Ovary (tissue), 10 donors: ENCODE data around the gene VPS4A. TPM values are rescaled to one million over a fixed set of nuclear protein-coding genes. Genes with fewer than 3 reads are reported as not detected.

Source experiments
- DNase-seq, 5 donors: peaks; one replicate each; pipeline ENCODE4 v3.0.0-alpha.2; 2019 to 2020
- H3K27ac ChIP-seq, 2 donors: fragments of 200-600 bp; one replicate each; pipeline versions ENCODE4 v1.5.1 to v1.8.0; 2019 to 2022
- H3K27me3 ChIP-seq: fragments of 200-600 bp; one replicate; pipeline ENCODE4 v1.8.0; 2022
- H3K36me3 ChIP-seq: fragments of 200-600 bp; sonication (generic); one replicate; pipeline ENCODE4 v1.5.1; 2019
- H3K4me1 ChIP-seq: one replicate; pipeline ENCODE4 v1.8.1; 2013; ENCODE audit warnings: mild to moderate bottlenecking, moderate library complexity; ENCODE audit not compliant: insufficient read depth
- H3K4me3 ChIP-seq: fragments of 200-600 bp; sonication (generic); one replicate; pipeline ENCODE4 v1.5.1; 2017
- H3K9me3 ChIP-seq, 2 donors: fragments of 200-600 bp in 1 of 2; sonication (generic) in 1 of 2; one replicate each; pipeline versions ENCODE4 v1.5.1 to v1.8.1; 2013 to 2019; ENCODE audit warnings: mild to moderate bottlenecking in 1 of 2, moderate library complexity in 1 of 2
- EP300 ChIP-seq: sonication (generic); formaldehyde crosslinking; IDR thresholded peaks from one replicate; pipeline ENCODE4 v1.6.1; 2017; ENCODE audit warnings: antibody characterized with exemption
- POLR2A ChIP-seq: fragments of 450-650 bp; IDR thresholded peaks from one replicate; pipeline ENCODE4 v1.6.1; 2017; ENCODE audit warnings: antibody characterized with exemption, mild to moderate bottlenecking, moderate library complexity
- WGBS, 3 donors: extraction: QIAGEN DNeasy Blood & Tissue Kit in 1 of 3; methylation state at CpG; one replicate each; pipeline versions ENCODE4 v1.1.5 to v1.1.7; 2013 to 2017; 5-methylcytosine and 5-hydroxymethylcytosine counted together
- intact Hi-C, 4 donors: fragments of 100-400 bp; cut with DNase I; formaldehyde crosslinking; loops; one replicate each; pipeline versions ENCODE4 v1.11.0 to v1.15.1; 2022 to 2023
- long read RNA-seq, 3 donors: library from polyadenylated mRNA in 2 of 3; unstranded in 2 of 3; transcript quantifications; one replicate each; pipeline ENCODE4 v2.0.0 and lab custom pipeline, GENCODE V29; 2021 to 2026
- polyA plus RNA-seq, 2 donors: library from polyadenylated mRNA; stranded (reverse); fragments of 200-250 nt in 1 of 2; fragments of 350-450 nt in 1 of 2; fragmentation: Illumina TruSeq in 1 of 2; extraction: RNeasy Lipid Tissue Mini Kit (QIAGEN cat#74804) in 1 of 2; gene quantifications; one replicate each; pipeline ENCODE4 v1.2.3, GENCODE V29; 2013 to 2014
- total RNA-seq, 7 donors: library from RNA; depleted of rRNA in 2 of 7; stranded (reverse); fragments of >200 nt in 2 of 7; fragmentation: NEBNext Ultra II Directional in 3 of 7; extraction: Animal tissue kit (Norgen Biotek cat#: 25700) in 3 of 7; gene quantifications; one replicate each; pipeline versions ENCODE4 v1.1.0 to v1.2.4, GENCODE V29; 2016 to 2023
- TF ChIP-seq, protein P1 (sequence below), 3 donors: fragments of 450-650 bp in 2 of 3; fragments of 200-600 bp in 1 of 3; IDR thresholded peaks; one replicate each; pipeline versions ENCODE4 v1.5.1 to v1.8.0; 2016 to 2022; ENCODE audit warnings: antibody characterized with exemption in 3 of 3, mild to moderate bottlenecking in 1 of 3
- donor health status: DM: no; HTN: no; CAD: no; lungs with moderate emphysema.
- donor health status: DM: no; HTN: no; CAD: no.
- donor health status: Bipolar disorder and iron deficiency.
- donor health status: DM: yes; HTN: yes; CAD: no.
- donor health status: DM: no; HTN: no; CAD: no.
- donor health status: DM: yes; HTN: yes; CAD: no.

Gene VPS4A
- total RNA-seq (10 to 100 TPM; 18.3 to 34.1 (median 29.5) TPM), polyA plus RNA-seq (10 to 100 TPM; 19.7 to 29.1 TPM)
- long read RNA-seq, donor 1, full-length matches to known transcripts = 296 of 404 reads
- long read RNA-seq, donor 1, partial matches to known transcripts = 22 of 404 reads
- long read RNA-seq, donor 1, other reads (novel, unspliced or antisense) = 86 of 404 reads
- long read RNA-seq, donor 2, full-length matches to known transcripts = 30 of 136 reads
- long read RNA-seq, donor 2, partial matches to known transcripts = 89 of 136 reads
- long read RNA-seq, donor 2, other reads (novel, unspliced or antisense) = 17 of 136 reads
- long read RNA-seq, donor 3, full-length matches to known transcripts = 144 of 209 reads
- long read RNA-seq, donor 3, partial matches to known transcripts = 12 of 209 reads
- long read RNA-seq, donor 3, other reads (novel, unspliced or antisense) = 53 of 209 reads

DNA sequence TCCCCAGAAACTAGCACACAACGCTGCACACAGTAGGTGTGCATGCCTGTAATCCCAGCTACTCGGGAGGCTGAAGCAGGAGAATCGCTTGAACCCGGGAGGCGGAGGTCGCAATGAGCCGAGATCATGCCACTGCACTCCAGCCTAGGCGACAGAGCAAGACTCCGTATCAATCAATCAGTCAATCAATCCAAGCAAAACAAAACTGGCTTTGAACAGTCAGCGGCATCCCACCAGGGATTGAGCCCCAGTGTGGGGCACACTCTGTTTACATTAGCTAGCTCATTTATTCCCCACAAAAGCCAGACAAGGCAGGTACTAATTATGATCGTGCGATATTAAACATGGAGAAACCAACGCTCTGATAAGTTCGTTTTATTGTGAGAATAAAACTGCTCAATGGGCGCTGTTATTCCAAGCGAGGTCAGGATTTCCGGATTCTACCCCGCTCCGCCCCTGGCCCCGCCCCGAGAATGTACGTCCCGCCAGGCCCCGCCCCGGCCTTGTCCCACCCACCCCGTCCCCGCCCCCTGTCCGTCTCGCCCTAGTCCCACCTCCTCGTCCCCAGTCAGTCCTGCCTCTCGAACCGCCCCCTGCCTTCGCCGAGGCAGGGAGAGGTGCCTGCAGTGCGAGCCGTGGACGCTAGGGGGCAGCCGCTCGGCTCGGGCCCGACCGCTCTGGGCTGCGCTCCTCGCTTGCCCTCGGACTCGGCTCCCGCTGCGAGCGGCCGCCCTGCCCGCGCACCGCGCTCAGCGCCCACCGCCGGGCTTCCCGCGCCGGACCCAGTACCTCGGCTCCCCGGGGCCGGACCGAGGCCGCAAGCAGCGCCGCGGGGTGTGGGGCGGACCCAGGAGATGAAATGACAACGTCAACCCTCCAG lies at the start of gene VPS4A:
VPS4A (plus strand) TSS at position 698 of the 880 bp plus-strand sequence; CDS start at position 860, 162 bp downstream.
- H3K36me3 ChIP-seq = no peaks in the 10 kb centered on the region
- TF ChIP-seq EP300 (no peak), POLR2A (peak; percentile 76)
- TF ChIP-seq, protein P1, sequence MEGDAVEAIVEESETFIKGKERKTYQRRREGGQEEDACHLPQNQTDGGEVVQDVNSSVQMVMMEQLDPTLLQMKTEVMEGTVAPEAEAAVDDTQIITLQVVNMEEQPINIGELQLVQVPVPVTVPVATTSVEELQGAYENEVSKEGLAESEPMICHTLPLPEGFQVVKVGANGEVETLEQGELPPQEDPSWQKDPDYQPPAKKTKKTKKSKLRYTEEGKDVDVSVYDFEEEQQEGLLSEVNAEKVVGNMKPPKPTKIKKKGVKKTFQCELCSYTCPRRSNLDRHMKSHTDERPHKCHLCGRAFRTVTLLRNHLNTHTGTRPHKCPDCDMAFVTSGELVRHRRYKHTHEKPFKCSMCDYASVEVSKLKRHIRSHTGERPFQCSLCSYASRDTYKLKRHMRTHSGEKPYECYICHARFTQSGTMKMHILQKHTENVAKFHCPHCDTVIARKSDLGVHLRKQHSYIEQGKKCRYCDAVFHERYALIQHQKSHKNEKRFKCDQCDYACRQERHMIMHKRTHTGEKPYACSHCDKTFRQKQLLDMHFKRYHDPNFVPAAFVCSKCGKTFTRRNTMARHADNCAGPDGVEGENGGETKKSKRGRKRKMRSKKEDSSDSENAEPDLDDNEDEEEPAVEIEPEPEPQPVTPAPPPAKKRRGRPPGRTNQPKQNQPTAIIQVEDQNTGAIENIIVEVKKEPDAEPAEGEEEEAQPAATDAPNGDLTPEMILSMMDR (IDR thresholded peaks at IDR 0.05) = peak; percentile 86 to 97 (median 92)
- DNase-seq = peak; percentile 95 to 99 (median 97)
- no peaks in the 10 kb centered on the region for H3K27me3 ChIP-seq
- WGBS, 3 donors = 9 to 16% (median 11%) methylated on average over 43 to 70 of the region's 70 CpGs
- intact Hi-C loops = no loop called here
- peak within 1 kb of the TSS; percentile 46 to 74 for H3K27ac ChIP-seq
- no peaks in the 10 kb centered on the region for H3K9me3 ChIP-seq
- peak within 1 kb of the TSS; percentile 92 for H3K4me3 ChIP-seq
- H3K4me1 ChIP-seq = peaks cover 2% of the 10 kb centered on the region

DNA sequence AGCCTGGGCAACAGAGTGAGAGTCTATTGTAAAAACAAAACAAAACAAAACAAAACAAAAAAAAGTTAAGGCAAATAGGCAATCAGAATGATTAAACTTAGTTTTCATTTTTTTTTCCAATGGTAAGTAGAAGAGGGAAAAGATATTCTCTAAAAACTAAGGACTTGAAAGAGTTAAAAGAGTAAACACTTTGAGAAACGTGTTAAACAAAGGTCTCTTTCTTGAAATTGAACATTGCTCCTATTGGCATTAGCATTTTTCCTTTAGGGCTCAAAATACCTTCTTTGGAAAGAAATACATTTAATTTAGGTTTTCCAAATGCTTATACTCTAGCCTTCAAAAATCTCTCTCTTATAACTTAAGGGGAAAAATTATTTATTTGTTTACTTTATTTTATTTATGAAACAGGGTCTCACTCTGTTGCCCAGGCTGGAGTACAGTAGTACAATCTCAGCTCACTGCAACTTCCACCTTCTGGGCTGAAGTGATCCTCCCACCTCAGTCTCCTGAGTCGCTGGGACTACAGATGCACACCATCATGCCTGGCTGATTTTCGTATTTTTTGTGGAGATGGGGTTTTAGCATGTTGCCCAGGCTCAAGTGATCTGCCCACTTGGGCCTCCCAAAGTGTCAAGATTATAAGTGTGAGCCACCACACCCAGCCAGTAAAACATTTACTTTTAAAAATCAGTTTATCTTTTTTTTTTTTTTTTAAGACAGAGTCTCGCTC lies 44.7 kb upstream of the VPS4A start:
- intact Hi-C loops = no loop called here
- Histone ChIP-seq H3K36me3 (no peaks in the 10 kb centered on the region), H3K4me1 (no peaks in the 10 kb centered on the region), H3K27me3 (no peaks in the 10 kb centered on the region), H3K27ac (no peak overlapping the region), H3K4me3 (no peak overlapping the region), H3K9me3 (no peaks in the 10 kb centered on the region)
- no peak for DNase-seq
- 59 to 74% (median 60%) methylated on average over 4 of the region's 4 CpGs for WGBS, 3 donors
- TF ChIP-seq, protein P1 (IDR thresholded peaks at IDR 0.05) = no peak
- TF ChIP-seq EP300 (no peak), POLR2A (no peak)

DNA sequence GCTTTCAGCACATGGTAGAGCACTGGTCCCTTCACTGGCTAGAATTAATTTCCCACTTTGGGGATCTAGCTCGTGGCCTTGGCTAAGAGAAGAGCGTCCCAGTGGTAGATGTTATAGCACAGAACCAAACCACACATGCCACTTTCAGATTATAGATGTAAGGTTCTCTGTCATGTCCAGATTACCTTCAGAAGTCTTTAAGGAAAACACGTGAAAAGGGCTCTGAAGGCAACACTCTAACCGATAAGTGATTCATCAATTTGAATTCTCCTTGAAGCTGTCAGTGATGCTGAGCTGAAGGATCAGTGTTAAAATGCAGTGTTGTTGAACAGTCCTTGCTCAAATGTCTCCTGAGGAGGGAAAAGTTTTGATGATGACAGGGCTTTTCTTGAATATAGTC lies 43.5 kb upstream of the VPS4A start:
- no peaks in the 10 kb centered on the region for H3K27me3 ChIP-seq
- no peak for TF ChIP-seq POLR2A
- TF ChIP-seq, protein P1 (IDR thresholded peaks at IDR 0.05) = no peak
- no peak for TF ChIP-seq EP300
- DNase-seq = no peak
- H3K4me1 ChIP-seq = no peaks in the 10 kb centered on the region
- H3K9me3 ChIP-seq = no peaks in the 10 kb centered on the region
- H3K27ac ChIP-seq = no peak overlapping the region
- intact Hi-C loops = no loop called here
- H3K4me3 ChIP-seq = no peak overlapping the region
- WGBS, 3 donors = 46 to 69% (median 50%) methylated on average over 4 of the region's 4 CpGs
- H3K36me3 ChIP-seq = no peaks in the 10 kb centered on the region

DNA sequence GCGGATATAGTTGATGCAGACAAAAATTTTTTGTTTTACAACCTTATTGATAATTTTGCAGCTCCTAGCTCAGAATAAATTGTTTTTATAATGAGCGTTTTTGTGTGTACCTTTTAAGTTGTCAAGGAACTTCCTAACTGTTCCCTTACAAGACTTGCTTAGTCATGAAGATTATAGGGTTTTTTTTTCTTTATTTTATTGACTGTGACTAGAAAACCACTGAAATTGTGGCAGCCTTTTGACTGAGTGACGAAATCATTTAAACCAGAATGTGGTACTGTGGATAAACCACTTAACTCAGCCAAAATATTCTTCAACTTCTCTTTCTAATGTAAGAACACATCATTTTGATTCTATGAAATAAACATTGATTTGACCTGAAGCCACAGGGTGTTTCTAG lies 40.8 kb upstream of the VPS4A start:
- no peak for DNase-seq
- no peaks in the 10 kb centered on the region for H3K36me3 ChIP-seq
- no peaks in the 10 kb centered on the region for H3K27me3 ChIP-seq
- intact Hi-C loops = no loop called here
- TF ChIP-seq EP300 (no peak), POLR2A (no peak)
- TF ChIP-seq, protein P1 (IDR thresholded peaks at IDR 0.05) = no peak
- H3K9me3 ChIP-seq = no peaks in the 10 kb centered on the region
- peaks cover 1% of the 10 kb centered on the region for H3K4me1 ChIP-seq
- no peak overlapping the region for H3K27ac ChIP-seq
- WGBS, 3 donors = 84 to 93% (median 93%) methylated on average over 3 of the region's 3 CpGs
- H3K4me3 ChIP-seq = no peak overlapping the region
